SK-N-SH (cell line): ENCODE results near the gene DNAH3. TPM values are rescaled to one million over a fixed set of nuclear protein-coding genes. Genes with fewer than 3 reads are reported as not detected.

Source experiments
- CTCF ChIA-PET: fragments of 300-600, 350-600 bp; formaldehyde crosslinking; extraction: SDS; loops from one replicate; lab custom pipeline; 2021; lab: Yijun Ruan, JAX
- POLR2A ChIA-PET: fragments of 350-600 bp; sonication (Branson Sonifier 250); formaldehyde crosslinking; extraction: SDS; loops from one replicate; lab custom pipeline; 2020; ENCODE audit warnings: antibody characterized with exemption, inconsistent platforms; lab: Yijun Ruan, JAX
- DNase-seq: peaks from one replicate; pipeline ENCODE4 v3.0.0; 2012
- H2AFZ ChIP-seq: fragments of 200-600 bp; sonication (generic); 2 replicates; pipeline ENCODE4 v1.8.1; 2016; ENCODE audit warnings: antibody characterized with exemption, mild to moderate bottlenecking, low read depth
- H3F3A ChIP-seq: fragments of 200-600 bp; sonication (generic); replicated peaks from 2 replicates; pipeline ENCODE3; 2016; ENCODE audit warnings: antibody characterized with exemption, mild to moderate bottlenecking; ENCODE audit not compliant: insufficient read depth
- H3K27ac ChIP-seq, 2 experiments: fragments of 200-500 bp in 1 of 2; fragments of 200-600 bp in 1 of 2; sonication (Bioruptor generic) in 1 of 2; sonication (generic), shearing (Covaris generic) in 1 of 2; 2 replicates each; pipeline versions ENCODE4 v1.5.1 to v1.6.1; 2014 to 2016; ENCODE audit warnings: low read depth in 2 of 2, inconsistent platforms in 1 of 2, low read length in 1 of 2, mild to moderate bottlenecking in 1 of 2, mixed read lengths in 1 of 2
- H3K27me3 ChIP-seq: fragments of 200-600 bp; sonication (generic), shearing (Covaris generic); 2 replicates; pipeline ENCODE4 v1.6.1; 2016; ENCODE audit warnings: mixed run types; ENCODE audit not compliant: insufficient read depth
- H3K36me3 ChIP-seq, 2 experiments: fragments of 200-500 bp in 1 of 2; fragments of 200-600 bp in 1 of 2; sonication (Bioruptor generic) in 1 of 2; sonication (generic) in 1 of 2; replicated peaks in 1 of 2; 2 replicates each; pipeline versions ENCODE3 to v1.5.1; 2014 to 2016; ENCODE audit warnings: low read length in 1 of 2, mild to moderate bottlenecking in 1 of 2; ENCODE audit not compliant: insufficient read depth in 2 of 2, control insufficient read depth in 1 of 2
- H3K4me1 ChIP-seq, 2 experiments: fragments of 200-500 bp in 1 of 2; fragments of 200-600 bp in 1 of 2; sonication (Bioruptor generic) in 1 of 2; sonication (generic), shearing (Covaris generic) in 1 of 2; 2 replicates each; pipeline versions ENCODE4 v1.5.1 to v1.6.1; 2014 to 2016; ENCODE audit warnings: low read depth in 1 of 2, low read length in 1 of 2, mixed run types in 1 of 2; ENCODE audit not compliant: insufficient read depth in 2 of 2, control insufficient read depth in 1 of 2
- H3K4me2 ChIP-seq: fragments of 200-600 bp; sonication (generic), shearing (Covaris generic); 2 replicates; pipeline ENCODE4 v1.6.1; 2017; ENCODE audit warnings: mixed run types
- H3K4me3 ChIP-seq, 2 experiments: fragments of 200-500 bp in 1 of 2; fragments of 200-600 bp in 1 of 2; sonication (Bioruptor generic) in 1 of 2; sonication (generic), shearing (Covaris generic) in 1 of 2; 2 replicates each; pipeline versions ENCODE4 v1.5.1 to v1.8.1; 2014 to 2016; ENCODE audit warnings: low read depth in 2 of 2, inconsistent platforms in 1 of 2, low read length in 1 of 2, mild to moderate bottlenecking in 1 of 2, mixed read lengths in 1 of 2, moderate library complexity in 1 of 2
- H3K79me2 ChIP-seq: fragments of 200-600 bp; sonication (generic); 2 replicates; pipeline ENCODE4 v1.8.1; 2017; ENCODE audit warnings: mild to moderate bottlenecking; ENCODE audit not compliant: insufficient read depth
- H3K9ac ChIP-seq: fragments of 200-600 bp; sonication (generic); 2 replicates; pipeline ENCODE4 v1.6.1; 2017; ENCODE audit warnings: mixed run types
- H3K9me2 ChIP-seq: fragments of 200-600 bp; sonication (generic); 2 replicates; pipeline ENCODE4 v1.6.1; 2017; ENCODE audit warnings: mixed run types
- H3K9me3 ChIP-seq: fragments of 200-600 bp; sonication (generic); 2 replicates; pipeline ENCODE4 v1.6.1; 2017; ENCODE audit warnings: mixed run types, mild to moderate bottlenecking, moderate library complexity
- H4K20me1 ChIP-seq: fragments of 200-600 bp; sonication (generic); 2 replicates; pipeline ENCODE4 v1.6.1; 2017; ENCODE audit warnings: mild to moderate bottlenecking, mixed run types; ENCODE audit not compliant: insufficient read depth
- CHD2 ChIP-seq: fragments of 150-350 bp; IDR thresholded peaks from 2 replicates; pipeline ENCODE4 v1.6.1; 2018; ENCODE audit warnings: low read length; ENCODE audit not compliant: partially characterized antibody
- EP300 ChIP-seq, 2 experiments: IDR thresholded peaks; 2 replicates each; pipeline versions ENCODE4 v1.4.0 to v1.6.1; 2012; ENCODE audit warnings: borderline replicate concordance in 1 of 2, low read depth in 1 of 2, low read length in 1 of 2
- FOSL2 ChIP-seq: IDR thresholded peaks from 2 replicates; pipeline ENCODE4 v1.4.0; 2012; ENCODE audit warnings: low read depth, mild to moderate bottlenecking, moderate library complexity, borderline replicate concordance
- FOXJ3 ChIP-seq: sonication (generic); formaldehyde crosslinking; IDR thresholded peaks from 2 replicates; pipeline ENCODE4 v1.5.1; 2020; ENCODE audit warnings: mild to moderate bottlenecking, missing genetic modification reagents
- JUND ChIP-seq: IDR thresholded peaks from 2 replicates; pipeline ENCODE4 v1.4.0; 2012
- MAX ChIP-seq: IDR thresholded peaks from 2 replicates; pipeline ENCODE4 v1.4.0; 2012; ENCODE audit warnings: low read depth
- MXI1 ChIP-seq: IDR thresholded peaks from 2 replicates; pipeline ENCODE4 v1.6.1; 2012; ENCODE audit warnings: mild to moderate bottlenecking, low read depth, low read length, improper control_type of control experiment
- NRF1 ChIP-seq: IDR thresholded peaks from 2 replicates; pipeline ENCODE4 v1.6.1; 2012; ENCODE audit warnings: low read depth, mild to moderate bottlenecking, low read length
- POLR2AphosphoS5 ChIP-seq: IDR thresholded peaks from 2 replicates; pipeline ENCODE4 v1.6.1; 2012; ENCODE audit warnings: low read depth, low read length
- RAD21 ChIP-seq: IDR thresholded peaks from 2 replicates; pipeline ENCODE4 v1.6.1; 2012; ENCODE audit warnings: mild to moderate bottlenecking, low read length
- TAF1 ChIP-seq: IDR thresholded peaks from 2 replicates; pipeline ENCODE4 v1.6.1; 2012; ENCODE audit warnings: low read depth, mild to moderate bottlenecking, low read length, moderate library complexity, borderline replicate concordance
- TCF12 ChIP-seq: IDR thresholded peaks from 2 replicates; pipeline ENCODE4 v1.4.0; 2012
- USF1 ChIP-seq: IDR thresholded peaks from 2 replicates; pipeline ENCODE4 v1.4.0; 2012; ENCODE audit warnings: low read depth, borderline replicate concordance
- ZBTB33 ChIP-seq: IDR thresholded peaks from 2 replicates; pipeline ENCODE4 v1.4.0; 2012; ENCODE audit warnings: low read depth, borderline replicate concordance
- WGBS: methylation state at CpG from one replicate; pipeline ENCODE4 v1.1.6; 2017; ENCODE audit warnings: low lambda C conversion rate; 5-methylcytosine and 5-hydroxymethylcytosine counted together
- polyA plus RNA-seq, 3 experiments: library from polyadenylated mRNA; depleted of rRNA; stranded (reverse); fragments of >200 nt; gene quantifications; 2 replicates each; pipeline ENCODE4 v1.2.3, GENCODE V29; 2012
- TF ChIP-seq, protein P1 (sequence below): fragments of 200-600 bp; sonication (generic); IDR thresholded peaks from 2 replicates; pipeline ENCODE4 v1.6.1; 2017; ENCODE audit warnings: antibody characterized with exemption, mild to moderate bottlenecking, moderate library complexity
- TF ChIP-seq, protein P2 (sequence below): fragments of 150-350 bp; IDR thresholded peaks from 2 replicates; pipeline ENCODE4 v1.6.1; 2016; ENCODE audit warnings: mild to moderate bottlenecking, low read depth, low read length

DNAH3 gene
- polyA plus RNA-seq, 1 of the 3 experiments (the other 2 are of a cell fraction): not detected

GRCh38 chr16:21081329-21081728 lies 69.3 kb downstream of the DNAH3 start:
- 50% methylated on average over 8 of the region's 8 CpGs for WGBS
- CTCF ChIA-PET: interaction anchor here (2.5 to 7.1 kb wide), 2 partner anchors 231 to 234 kb away, joined by 14 to 50 read pairs; no protein-coding TSS in a partner anchor
- no peak overlapping the region for H3K27ac ChIP-seq

More at GRCh38 chr16:21081329-21081728, 69.3 kb downstream of the DNAH3 start:
- Histone ChIP-seq H3K4me2 (no peak overlapping the region), H4K20me1 (no peaks in the 10 kb centered on the region), H3K27me3 (no peaks in the 10 kb centered on the region), H3K9me3 (no peaks in the 10 kb centered on the region), H3K4me1 (no peaks in the 10 kb centered on the region), H3K9ac (no peak overlapping the region), H3K9me2 (no peaks in the 10 kb centered on the region), H3K36me3 (no peaks in the 10 kb centered on the region), H3F3A (no peaks in the 10 kb centered on the region), H3K79me2 (no peaks in the 10 kb centered on the region), H2AFZ (no peak overlapping the region), H3K4me3 (no peak overlapping the region)
- TF ChIP-seq MXI1 (no peak), MAX (no peak), NRF1 (no peak), ZBTB33 (no peak), JUND (no peak), FOSL2 (no peak), EP300 (IDR thresholded peaks at IDR 0.05; ENCODE audit: borderline replicate concordance in 1 of 2, low read depth in 1 of 2, low read length in 1 of 2) (no peak), FOXJ3 (no peak), CHD2 (no peak), RAD21 (no peak), POLR2AphosphoS5 (no peak), USF1 (no peak), TAF1 (no peak), TCF12 (no peak)
- TF ChIP-seq, protein P1, sequence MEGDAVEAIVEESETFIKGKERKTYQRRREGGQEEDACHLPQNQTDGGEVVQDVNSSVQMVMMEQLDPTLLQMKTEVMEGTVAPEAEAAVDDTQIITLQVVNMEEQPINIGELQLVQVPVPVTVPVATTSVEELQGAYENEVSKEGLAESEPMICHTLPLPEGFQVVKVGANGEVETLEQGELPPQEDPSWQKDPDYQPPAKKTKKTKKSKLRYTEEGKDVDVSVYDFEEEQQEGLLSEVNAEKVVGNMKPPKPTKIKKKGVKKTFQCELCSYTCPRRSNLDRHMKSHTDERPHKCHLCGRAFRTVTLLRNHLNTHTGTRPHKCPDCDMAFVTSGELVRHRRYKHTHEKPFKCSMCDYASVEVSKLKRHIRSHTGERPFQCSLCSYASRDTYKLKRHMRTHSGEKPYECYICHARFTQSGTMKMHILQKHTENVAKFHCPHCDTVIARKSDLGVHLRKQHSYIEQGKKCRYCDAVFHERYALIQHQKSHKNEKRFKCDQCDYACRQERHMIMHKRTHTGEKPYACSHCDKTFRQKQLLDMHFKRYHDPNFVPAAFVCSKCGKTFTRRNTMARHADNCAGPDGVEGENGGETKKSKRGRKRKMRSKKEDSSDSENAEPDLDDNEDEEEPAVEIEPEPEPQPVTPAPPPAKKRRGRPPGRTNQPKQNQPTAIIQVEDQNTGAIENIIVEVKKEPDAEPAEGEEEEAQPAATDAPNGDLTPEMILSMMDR: no peak
- TF ChIP-seq, protein P2, sequence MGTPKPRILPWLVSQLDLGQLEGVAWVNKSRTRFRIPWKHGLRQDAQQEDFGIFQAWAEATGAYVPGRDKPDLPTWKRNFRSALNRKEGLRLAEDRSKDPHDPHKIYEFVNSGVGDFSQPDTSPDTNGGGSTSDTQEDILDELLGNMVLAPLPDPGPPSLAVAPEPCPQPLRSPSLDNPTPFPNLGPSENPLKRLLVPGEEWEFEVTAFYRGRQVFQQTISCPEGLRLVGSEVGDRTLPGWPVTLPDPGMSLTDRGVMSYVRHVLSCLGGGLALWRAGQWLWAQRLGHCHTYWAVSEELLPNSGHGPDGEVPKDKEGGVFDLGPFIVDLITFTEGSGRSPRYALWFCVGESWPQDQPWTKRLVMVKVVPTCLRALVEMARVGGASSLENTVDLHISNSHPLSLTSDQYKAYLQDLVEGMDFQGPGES: no peak
- DNase-seq: no peak
- POLR2A ChIA-PET: no interaction called here
